WTC11 (cell line): Measurements from ENCODE around the gene ZCRB1. TPM values are rescaled to one million over a fixed set of nuclear protein-coding genes. Genes with fewer than 3 reads are reported as not detected.

ENCODE experiments used
- ATAC-seq: fragments of 200-7000 bp; cut with Tn5 transposase; 2 replicates; pipeline ENCODE4 v1.10.0; 2021; ENCODE audit warnings: mild to moderate bottlenecking, moderate library complexity
- CTCF ChIA-PET: fragments of 300-600 bp; sonication (Branson Sonifier 250); formaldehyde crosslinking; loops from one replicate; lab custom pipeline; 2021; ENCODE audit warnings: antibody characterized with exemption; lab: Charles Lee
- POLR2A ChIA-PET: fragments of 350-600 bp; sonication (Branson Sonifier 250); formaldehyde crosslinking; loops from one replicate; lab custom pipeline; 2021; ENCODE audit warnings: antibody characterized with exemption; lab: Charles Lee
- DNase-seq: peaks from one replicate; pipeline ENCODE4 v3.0.0; 2021; ENCODE audit warnings: low spot score
- H3K27ac Mint-ChIP-seq: 2 replicates; pipeline ENCODE4 v1.8.0; 2021; ENCODE audit warnings: mixed read lengths
- H3K27me3 Mint-ChIP-seq: 2 replicates; pipeline ENCODE4 v1.8.0; 2021; ENCODE audit warnings: low read depth, mild to moderate bottlenecking, moderate library complexity, mixed read lengths
- H3K36me3 Mint-ChIP-seq: 2 replicates; pipeline ENCODE4 v1.8.0; 2021; ENCODE audit warnings: mixed read lengths
- H3K4me1 Mint-ChIP-seq: 2 replicates; pipeline ENCODE4 v1.8.0; 2022; ENCODE audit warnings: mixed read lengths
- H3K4me3 Mint-ChIP-seq: 2 replicates; pipeline ENCODE4 v1.8.0; 2021; ENCODE audit warnings: mild to moderate bottlenecking, moderate library complexity, mixed read lengths
- H3K9me3 Mint-ChIP-seq: 2 replicates; pipeline ENCODE4 v1.8.0; 2021; ENCODE audit warnings: mixed read lengths
- ATF1 ChIP-seq: sonication (generic); formaldehyde crosslinking; IDR thresholded peaks from 2 replicates; pipeline ENCODE4 v1.8.1; 2023; ENCODE audit warnings: mild to moderate bottlenecking, moderate library complexity, missing genetic modification reagents
- JAZF1 ChIP-seq: fragments of 250-450 bp; sonication (Bioruptor Pico); IDR thresholded peaks from 2 replicates; pipeline ENCODE4 v1.9.0; 2021; ENCODE audit warnings: moderate library complexity, mild to moderate bottlenecking, inconsistent platforms
- MXD4 ChIP-seq: fragments of 250-450 bp; sonication (Bioruptor Pico); IDR thresholded peaks from 2 replicates; pipeline ENCODE4 v1.8.0; 2021; ENCODE audit warnings: mild to moderate bottlenecking, moderate library complexity, borderline replicate concordance
- NFE2L1 ChIP-seq: sonication (generic); formaldehyde crosslinking; IDR thresholded peaks from 2 replicates; pipeline ENCODE4 v1.8.1; 2023; ENCODE audit warnings: missing genetic modification reagents
- SOX15 ChIP-seq: fragments of 250-450 bp; sonication (Bioruptor Pico); IDR thresholded peaks from 2 replicates; pipeline ENCODE4 v1.9.0; 2021; ENCODE audit warnings: mild to moderate bottlenecking
- SP1 ChIP-seq: sonication (generic); formaldehyde crosslinking; conservative IDR thresholded peaks from 2 replicates; pipeline ENCODE4 v1.8.1; 2022; ENCODE audit warnings: missing genetic modification reagents
- ZNF121 ChIP-seq: sonication (generic); formaldehyde crosslinking; IDR thresholded peaks from 2 replicates; pipeline ENCODE4 v1.8.0; 2023; ENCODE audit warnings: missing genetic modification reagents
- total RNA-seq: library from RNA; stranded (reverse); gene quantifications from 3 replicates; pipeline ENCODE4 v1.2.3, GENCODE V29; 2021
- TF ChIP-seq, protein P1 (sequence below): sonication (generic); formaldehyde crosslinking; IDR thresholded peaks from 2 replicates; pipeline ENCODE4 v1.8.0; 2022; ENCODE audit warnings: mild to moderate bottlenecking, missing genetic modification reagents
- TF ChIP-seq, protein P2 (sequence below): sonication (generic); formaldehyde crosslinking; IDR thresholded peaks from 2 replicates; pipeline ENCODE4 v1.8.1; 2022; ENCODE audit warnings: missing genetic modification reagents, borderline replicate concordance
- TF ChIP-seq, protein P3 (sequence below): sonication (generic); formaldehyde crosslinking; IDR thresholded peaks from 2 replicates; pipeline ENCODE4 v1.8.0; 2022; ENCODE audit warnings: mild to moderate bottlenecking, missing genetic modification reagents
- TF ChIP-seq, protein P4 (sequence below): sonication (generic); formaldehyde crosslinking; IDR thresholded peaks from 2 replicates; pipeline ENCODE4 v1.8.0; 2022; ENCODE audit warnings: mild to moderate bottlenecking, missing genetic modification reagents
- TF ChIP-seq, protein P5 (sequence below): fragments of 250-450 bp; sonication (Bioruptor Pico); conservative IDR thresholded peaks from 2 replicates; pipeline ENCODE4 v1.9.0; 2021; ENCODE audit warnings: mild to moderate bottlenecking
- TF ChIP-seq, protein P6 (sequence below): sonication (generic); formaldehyde crosslinking; IDR thresholded peaks from 2 replicates; pipeline ENCODE4 v1.8.0; 2022; ENCODE audit warnings: missing genetic modification reagents
- TF ChIP-seq, protein P7 (sequence below): sonication (generic); formaldehyde crosslinking; IDR thresholded peaks from 2 replicates; pipeline ENCODE4 v1.8.1; 2023; ENCODE audit warnings: mild to moderate bottlenecking, moderate library complexity, missing genetic modification reagents

Gene ZCRB1
- total RNA-seq, 1 experiment from 2014 or later = 58.3 TPM

DNA sequence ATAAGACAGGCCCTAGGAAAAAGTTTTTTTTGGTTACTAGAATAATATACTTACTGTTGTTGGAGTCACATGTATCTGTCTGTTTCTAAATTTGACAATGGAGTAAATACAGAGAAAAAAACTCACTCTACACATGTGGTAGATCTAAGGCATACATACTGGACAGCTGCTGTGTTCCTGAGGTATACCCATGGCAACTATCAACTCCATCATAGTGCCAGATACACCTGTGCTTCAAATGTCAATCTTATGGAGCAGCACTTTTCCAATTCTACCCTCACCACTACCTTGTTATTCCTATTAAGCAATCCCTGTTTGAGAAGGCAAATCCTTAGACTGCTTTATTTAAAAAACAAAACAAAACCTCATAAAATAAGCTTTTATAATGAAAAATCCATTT is 3.3 kb downstream of the ZCRB1 start (continued):
- TF ChIP-seq, protein P1, sequence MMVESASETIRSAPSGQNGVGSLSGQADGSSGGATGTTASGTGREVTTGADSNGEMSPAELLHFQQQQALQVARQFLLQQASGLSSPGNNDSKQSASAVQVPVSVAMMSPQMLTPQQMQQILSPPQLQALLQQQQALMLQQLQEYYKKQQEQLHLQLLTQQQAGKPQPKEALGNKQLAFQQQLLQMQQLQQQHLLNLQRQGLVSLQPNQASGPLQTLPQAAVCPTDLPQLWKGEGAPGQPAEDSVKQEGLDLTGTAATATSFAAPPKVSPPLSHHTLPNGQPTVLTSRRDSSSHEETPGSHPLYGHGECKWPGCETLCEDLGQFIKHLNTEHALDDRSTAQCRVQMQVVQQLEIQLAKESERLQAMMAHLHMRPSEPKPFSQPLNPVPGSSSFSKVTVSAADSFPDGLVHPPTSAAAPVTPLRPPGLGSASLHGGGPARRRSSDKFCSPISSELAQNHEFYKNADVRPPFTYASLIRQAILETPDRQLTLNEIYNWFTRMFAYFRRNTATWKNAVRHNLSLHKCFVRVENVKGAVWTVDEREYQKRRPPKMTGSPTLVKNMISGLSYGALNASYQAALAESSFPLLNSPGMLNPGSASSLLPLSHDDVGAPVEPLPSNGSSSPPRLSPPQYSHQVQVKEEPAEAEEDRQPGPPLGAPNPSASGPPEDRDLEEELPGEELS (CRISPR knock-in tag) = no peak
- TF ChIP-seq, protein P2, sequence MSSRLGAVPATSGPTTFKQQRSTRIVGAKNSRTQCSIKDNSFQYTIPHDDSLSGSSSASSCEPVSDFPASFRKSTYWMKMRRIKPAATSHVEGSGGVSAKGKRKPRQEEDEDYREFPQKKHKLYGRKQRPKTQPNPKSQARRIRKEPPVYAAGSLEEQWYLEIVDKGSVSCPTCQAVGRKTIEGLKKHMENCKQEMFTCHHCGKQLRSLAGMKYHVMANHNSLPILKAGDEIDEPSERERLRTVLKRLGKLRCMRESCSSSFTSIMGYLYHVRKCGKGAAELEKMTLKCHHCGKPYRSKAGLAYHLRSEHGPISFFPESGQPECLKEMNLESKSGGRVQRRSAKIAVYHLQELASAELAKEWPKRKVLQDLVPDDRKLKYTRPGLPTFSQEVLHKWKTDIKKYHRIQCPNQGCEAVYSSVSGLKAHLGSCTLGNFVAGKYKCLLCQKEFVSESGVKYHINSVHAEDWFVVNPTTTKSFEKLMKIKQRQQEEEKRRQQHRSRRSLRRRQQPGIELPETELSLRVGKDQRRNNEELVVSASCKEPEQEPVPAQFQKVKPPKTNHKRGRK (CRISPR knock-in tag) = no peak
- TF ChIP-seq, all 79 proteins: peak for 0

DNA sequence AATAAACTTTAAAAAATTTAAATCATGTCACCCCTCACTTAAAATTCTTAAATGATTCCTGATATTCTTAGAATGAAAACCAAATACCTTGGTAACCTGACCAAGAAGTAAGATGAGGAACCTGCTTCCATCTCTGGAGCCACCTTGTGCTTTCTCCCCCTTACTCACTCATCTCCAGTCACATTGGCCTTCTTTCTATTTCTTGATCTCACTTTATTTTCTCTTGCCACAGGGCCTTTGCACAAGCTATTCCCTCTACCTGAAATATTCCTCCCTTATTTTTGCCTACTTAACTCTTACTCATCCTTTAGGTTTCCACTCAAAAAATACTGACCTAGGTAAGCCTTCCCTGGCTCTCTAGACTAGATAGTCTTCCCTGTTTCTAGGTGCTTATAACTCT is 5.1 kb downstream of the ZCRB1 start:
- H3K4me3 Mint-ChIP-seq = no peak overlapping the region
- peaks cover 9% of the 10 kb centered on the region; the same call in 1 of the 2 replicates for H3K36me3 Mint-ChIP-seq
- ChIA-PET POLR2A (no interaction called here), CTCF (no interaction called here)
- TF ChIP-seq JAZF1 = no peak
- TF ChIP-seq SOX15 = no peak
- TF ChIP-seq ATF1 (CRISPR knock-in tag) = no peak
- TF ChIP-seq, protein P3, sequence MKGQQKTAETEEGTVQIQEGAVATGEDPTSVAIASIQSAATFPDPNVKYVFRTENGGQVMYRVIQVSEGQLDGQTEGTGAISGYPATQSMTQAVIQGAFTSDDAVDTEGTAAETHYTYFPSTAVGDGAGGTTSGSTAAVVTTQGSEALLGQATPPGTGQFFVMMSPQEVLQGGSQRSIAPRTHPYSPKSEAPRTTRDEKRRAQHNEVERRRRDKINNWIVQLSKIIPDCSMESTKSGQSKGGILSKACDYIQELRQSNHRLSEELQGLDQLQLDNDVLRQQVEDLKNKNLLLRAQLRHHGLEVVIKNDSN (CRISPR knock-in tag) = no peak
- no peak for TF ChIP-seq ZNF121 (CRISPR knock-in tag)
- TF ChIP-seq, protein P4, sequence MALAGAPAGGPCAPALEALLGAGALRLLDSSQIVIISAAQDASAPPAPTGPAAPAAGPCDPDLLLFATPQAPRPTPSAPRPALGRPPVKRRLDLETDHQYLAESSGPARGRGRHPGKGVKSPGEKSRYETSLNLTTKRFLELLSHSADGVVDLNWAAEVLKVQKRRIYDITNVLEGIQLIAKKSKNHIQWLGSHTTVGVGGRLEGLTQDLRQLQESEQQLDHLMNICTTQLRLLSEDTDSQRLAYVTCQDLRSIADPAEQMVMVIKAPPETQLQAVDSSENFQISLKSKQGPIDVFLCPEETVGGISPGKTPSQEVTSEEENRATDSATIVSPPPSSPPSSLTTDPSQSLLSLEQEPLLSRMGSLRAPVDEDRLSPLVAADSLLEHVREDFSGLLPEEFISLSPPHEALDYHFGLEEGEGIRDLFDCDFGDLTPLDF (CRISPR knock-in tag) = no peak
- TF ChIP-seq, protein P1 (CRISPR knock-in tag) = no peak
- TF ChIP-seq, protein P5, sequence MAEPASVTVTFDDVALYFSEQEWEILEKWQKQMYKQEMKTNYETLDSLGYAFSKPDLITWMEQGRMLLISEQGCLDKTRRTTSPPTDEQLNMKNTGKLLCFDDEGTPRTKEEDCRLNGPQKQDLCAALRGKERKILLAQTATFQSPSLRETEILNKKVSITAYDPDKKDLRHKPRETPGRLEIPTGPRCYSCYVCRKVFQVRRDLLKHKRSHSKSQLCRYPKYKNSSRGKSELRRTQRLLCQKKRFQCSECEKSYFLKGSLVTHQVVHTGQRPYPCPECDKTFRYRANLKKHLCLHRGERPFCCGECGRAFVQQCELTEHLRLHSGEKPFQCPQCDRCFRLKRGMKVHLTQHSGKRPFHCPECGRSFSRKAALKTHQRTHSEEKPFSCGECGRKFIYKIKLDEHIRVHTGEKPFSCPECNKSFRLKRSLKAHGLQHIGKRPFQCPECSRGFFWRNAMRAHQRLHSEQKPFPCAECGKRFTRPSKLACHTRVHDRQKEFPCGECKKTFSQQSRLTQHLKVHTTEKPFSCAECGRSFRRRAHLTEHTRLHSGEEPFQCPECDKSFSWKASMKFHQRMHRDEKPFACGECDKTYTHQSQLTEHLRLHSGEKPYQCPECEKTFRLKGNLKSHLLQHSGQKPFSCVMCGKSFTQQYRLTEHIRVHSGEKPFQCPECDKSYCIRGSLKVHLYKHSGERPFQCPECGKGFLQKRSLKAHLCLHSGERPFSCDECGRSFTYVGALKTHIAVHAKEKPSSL (CRISPR knock-in tag) = no peak
- TF ChIP-seq, protein P6, sequence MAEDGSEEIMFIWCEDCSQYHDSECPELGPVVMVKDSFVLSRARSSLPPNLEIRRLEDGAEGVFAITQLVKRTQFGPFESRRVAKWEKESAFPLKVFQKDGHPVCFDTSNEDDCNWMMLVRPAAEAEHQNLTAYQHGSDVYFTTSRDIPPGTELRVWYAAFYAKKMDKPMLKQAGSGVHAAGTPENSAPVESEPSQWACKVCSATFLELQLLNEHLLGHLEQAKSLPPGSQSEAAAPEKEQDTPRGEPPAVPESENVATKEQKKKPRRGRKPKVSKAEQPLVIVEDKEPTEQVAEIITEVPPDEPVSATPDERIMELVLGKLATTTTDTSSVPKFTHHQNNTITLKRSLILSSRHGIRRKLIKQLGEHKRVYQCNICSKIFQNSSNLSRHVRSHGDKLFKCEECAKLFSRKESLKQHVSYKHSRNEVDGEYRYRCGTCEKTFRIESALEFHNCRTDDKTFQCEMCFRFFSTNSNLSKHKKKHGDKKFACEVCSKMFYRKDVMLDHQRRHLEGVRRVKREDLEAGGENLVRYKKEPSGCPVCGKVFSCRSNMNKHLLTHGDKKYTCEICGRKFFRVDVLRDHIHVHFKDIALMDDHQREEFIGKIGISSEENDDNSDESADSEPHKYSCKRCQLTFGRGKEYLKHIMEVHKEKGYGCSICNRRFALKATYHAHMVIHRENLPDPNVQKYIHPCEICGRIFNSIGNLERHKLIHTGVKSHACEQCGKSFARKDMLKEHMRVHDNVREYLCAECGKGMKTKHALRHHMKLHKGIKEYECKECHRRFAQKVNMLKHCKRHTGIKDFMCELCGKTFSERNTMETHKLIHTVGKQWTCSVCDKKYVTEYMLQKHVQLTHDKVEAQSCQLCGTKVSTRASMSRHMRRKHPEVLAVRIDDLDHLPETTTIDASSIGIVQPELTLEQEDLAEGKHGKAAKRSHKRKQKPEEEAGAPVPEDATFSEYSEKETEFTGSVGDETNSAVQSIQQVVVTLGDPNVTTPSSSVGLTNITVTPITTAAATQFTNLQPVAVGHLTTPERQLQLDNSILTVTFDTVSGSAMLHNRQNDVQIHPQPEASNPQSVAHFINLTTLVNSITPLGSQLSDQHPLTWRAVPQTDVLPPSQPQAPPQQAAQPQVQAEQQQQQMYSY = no peak
- TF ChIP-seq, protein P7, sequence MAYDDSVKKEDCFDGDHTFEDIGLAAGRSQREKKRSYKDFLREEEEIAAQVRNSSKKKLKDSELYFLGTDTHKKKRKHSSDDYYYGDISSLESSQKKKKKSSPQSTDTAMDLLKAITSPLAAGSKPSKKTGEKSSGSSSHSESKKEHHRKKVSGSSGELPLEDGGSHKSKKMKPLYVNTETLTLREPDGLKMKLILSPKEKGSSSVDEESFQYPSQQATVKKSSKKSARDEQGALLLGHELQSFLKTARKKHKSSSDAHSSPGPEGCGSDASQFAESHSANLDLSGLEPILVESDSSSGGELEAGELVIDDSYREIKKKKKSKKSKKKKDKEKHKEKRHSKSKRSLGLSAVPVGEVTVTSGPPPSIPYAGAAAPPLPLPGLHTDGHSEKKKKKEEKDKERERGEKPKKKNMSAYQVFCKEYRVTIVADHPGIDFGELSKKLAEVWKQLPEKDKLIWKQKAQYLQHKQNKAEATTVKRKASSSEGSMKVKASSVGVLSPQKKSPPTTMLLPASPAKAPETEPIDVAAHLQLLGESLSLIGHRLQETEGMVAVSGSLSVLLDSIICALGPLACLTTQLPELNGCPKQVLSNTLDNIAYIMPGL (CRISPR knock-in tag) = no peak
- no peak for TF ChIP-seq NFE2L1 (CRISPR knock-in tag)
- TF ChIP-seq MXD4 (CRISPR knock-in tag) = no peak
- TF ChIP-seq SP1 = no peak
- ATAC-seq = no peak
- no peak overlapping the region for H3K27ac Mint-ChIP-seq
- H3K9me3 Mint-ChIP-seq = no peaks in the 10 kb centered on the region
- no peaks in the 10 kb centered on the region for H3K27me3 Mint-ChIP-seq
- no peak for DNase-seq
- peaks cover 5% of the 10 kb centered on the region for H3K4me1 Mint-ChIP-seq
